H9 (cell line): ENCODE measurements around the gene BRSK2. TPM values are rescaled to one million over a fixed set of nuclear protein-coding genes. Genes with fewer than 3 reads are reported as not detected.

Source experiments
- DNase-seq: peaks from one replicate; pipeline ENCODE4 v3.0.0-alpha.2; 2017
- H2AFZ ChIP-seq: one replicate; pipeline ENCODE4 v1.6.1; 2013; ENCODE audit warnings: mild to moderate bottlenecking, low read length, control low read depth, moderate library complexity
- H2AK5ac ChIP-seq: 2 replicates; pipeline ENCODE4 v1.6.1; 2013; ENCODE audit warnings: low read length, control low read depth, mixed read lengths; ENCODE audit not compliant: insufficient read length
- H2BK120ac ChIP-seq: one replicate; pipeline ENCODE4 v1.6.1; 2013; ENCODE audit warnings: low read depth, mild to moderate bottlenecking, low read length, control low read depth, inconsistent platforms; ENCODE audit not compliant: poor library complexity, severe bottlenecking
- H2BK12ac ChIP-seq: 2 replicates; pipeline ENCODE4 v1.6.1; 2013; ENCODE audit warnings: low read length, control low read depth, mixed read lengths, low read depth; ENCODE audit not compliant: insufficient read length
- H2BK15ac ChIP-seq: 2 replicates; pipeline ENCODE4 v1.6.1; 2013; ENCODE audit warnings: low read depth, low read length, control low read depth
- H2BK20ac ChIP-seq: one replicate; pipeline ENCODE4 v1.6.1; 2013; ENCODE audit warnings: low read depth, mild to moderate bottlenecking, low read length, control low read depth, inconsistent platforms; ENCODE audit not compliant: poor library complexity, severe bottlenecking
- H2BK5ac ChIP-seq: 2 replicates; pipeline ENCODE4 v1.6.1; 2013; ENCODE audit warnings: low read length, control low read depth, mixed read lengths; ENCODE audit not compliant: insufficient read length
- H3K14ac ChIP-seq: 2 replicates; pipeline ENCODE4 v1.6.1; 2013; ENCODE audit warnings: low read length, control low read depth; ENCODE audit not compliant: insufficient read depth
- H3K18ac ChIP-seq: 2 replicates; pipeline ENCODE4 v1.6.1; 2013; ENCODE audit warnings: low read depth, mild to moderate bottlenecking, mixed read lengths, low read length, control low read depth; ENCODE audit not compliant: insufficient read length
- H3K23ac ChIP-seq: 2 replicates; pipeline ENCODE4 v1.6.1; 2013; ENCODE audit warnings: low read length, control low read depth, mixed read lengths, low read depth; ENCODE audit not compliant: insufficient read length
- H3K23me2 ChIP-seq: 2 replicates; pipeline ENCODE4 v1.6.1; 2013; ENCODE audit warnings: low read depth, mild to moderate bottlenecking, mixed read lengths, low read length, control low read depth; ENCODE audit not compliant: insufficient read length, poor library complexity, severe bottlenecking
- H3K27ac ChIP-seq: 2 replicates; pipeline ENCODE4 v1.5.1; 2013; ENCODE audit warnings: low read length, control low read depth, mixed read lengths, low read depth; ENCODE audit not compliant: insufficient read length
- H3K27me3 ChIP-seq: 2 replicates; pipeline ENCODE4 v1.6.1; 2013; ENCODE audit warnings: low read length, control low read depth, inconsistent platforms; ENCODE audit not compliant: insufficient read depth
- H3K4ac ChIP-seq: 2 replicates; pipeline ENCODE4 v1.6.1; 2013; ENCODE audit warnings: low read depth, mild to moderate bottlenecking, control low read depth, inconsistent platforms, low read length, moderate library complexity
- H3K4me1 ChIP-seq: 2 replicates; pipeline ENCODE4 v1.6.1; 2013; ENCODE audit warnings: low read length, control low read depth, inconsistent platforms; ENCODE audit not compliant: insufficient read depth
- H3K4me2 ChIP-seq: 2 replicates; pipeline ENCODE4 v1.6.1; 2013; ENCODE audit warnings: low read length, control low read depth, mixed read lengths; ENCODE audit not compliant: insufficient read length, insufficient read depth
- H3K56ac ChIP-seq: 2 replicates; pipeline ENCODE4 v1.6.1; 2013; ENCODE audit warnings: low read depth, mild to moderate bottlenecking, mixed read lengths, low read length, control low read depth; ENCODE audit not compliant: insufficient read length
- H3K79me1 ChIP-seq: 2 replicates; pipeline ENCODE4 v1.6.1; 2013; ENCODE audit warnings: low read depth, mild to moderate bottlenecking, moderate library complexity, low read length, control low read depth, inconsistent platforms; ENCODE audit not compliant: insufficient read depth, poor library complexity, severe bottlenecking
- H3K79me2 ChIP-seq: 2 replicates; pipeline ENCODE4 v1.6.1; 2013; ENCODE audit warnings: low read length, control low read depth, inconsistent platforms; ENCODE audit not compliant: insufficient read depth
- H3K9ac ChIP-seq: 2 replicates; pipeline ENCODE4 v1.6.1; 2013; ENCODE audit warnings: low read length, control low read depth, mixed read lengths; ENCODE audit not compliant: insufficient read length; ENCODE audit errors: extremely low read depth
- H3K9me3 ChIP-seq: one replicate; pipeline ENCODE4 v1.6.1; 2013; ENCODE audit warnings: low read depth, low read length, inconsistent platforms; ENCODE audit not compliant: control insufficient read depth
- H3T11ph ChIP-seq: one replicate; pipeline ENCODE4 v1.6.1; 2013; ENCODE audit warnings: mild to moderate bottlenecking, low read length, control low read depth, inconsistent platforms
- H4K20me1 ChIP-seq: one replicate; pipeline ENCODE4 v1.6.1; 2013; ENCODE audit not compliant: control insufficient read depth, insufficient read length, insufficient read depth
- H4K5ac ChIP-seq: 2 replicates; pipeline ENCODE4 v1.6.1; 2013; ENCODE audit warnings: low read depth, mild to moderate bottlenecking, mixed read lengths, low read length, control low read depth; ENCODE audit not compliant: insufficient read length
- H4K8ac ChIP-seq: replicated peaks from 2 replicates; pipeline ENCODE4 v1.6.1; 2013; ENCODE audit warnings: low read length, control low read depth, mixed read lengths, low read depth; ENCODE audit not compliant: insufficient read length
- H4K91ac ChIP-seq: 2 replicates; pipeline ENCODE4 v1.6.1; 2013; ENCODE audit warnings: low read depth, mild to moderate bottlenecking, moderate library complexity, mixed read lengths, low read length, control low read depth; ENCODE audit not compliant: insufficient read length
- H3K27ac Mint-ChIP-seq, 3 experiments: 2 replicates in 2 of 3; 3 replicates in 1 of 3; pipeline ENCODE4 v1.8.0; 2020 to 2021; ENCODE audit warnings: mixed read lengths in 3 of 3, mild to moderate bottlenecking in 1 of 3, moderate library complexity in 1 of 3
- H3K27me3 Mint-ChIP-seq: 2 replicates; pipeline ENCODE4 v1.8.0; 2021; ENCODE audit warnings: low read depth, mild to moderate bottlenecking, moderate library complexity, mixed read lengths
- H3K36me3 Mint-ChIP-seq, 3 experiments: 2 replicates in 2 of 3; 3 replicates in 1 of 3; pipeline ENCODE4 v1.8.0; 2020 to 2021; ENCODE audit warnings: low read depth in 3 of 3, mixed read lengths in 3 of 3; ENCODE audit not compliant: insufficient read depth in 1 of 3
- H3K4me1 Mint-ChIP-seq, 2 experiments: 2 replicates each; pipeline ENCODE4 v1.8.0; 2020; ENCODE audit warnings: mixed read lengths in 2 of 2
- H3K4me3 Mint-ChIP-seq, 2 experiments: 2 replicates in 1 of 2; 3 replicates in 1 of 2; pipeline ENCODE4 v1.8.0; 2020 to 2021; ENCODE audit warnings: mild to moderate bottlenecking in 2 of 2, mixed read lengths in 2 of 2, moderate library complexity in 1 of 2
- H3K9me3 Mint-ChIP-seq, 2 experiments: 2 replicates in 1 of 2; 3 replicates in 1 of 2; pipeline ENCODE4 v1.8.0; 2020; ENCODE audit warnings: mild to moderate bottlenecking in 2 of 2, mixed read lengths in 2 of 2, moderate library complexity in 1 of 2
- CTCF ChIP-seq: fragments of 200-600 bp; sonication (generic); conservative IDR thresholded peaks from 3 replicates; pipeline ENCODE4 v1.8.0; 2021; ENCODE audit warnings: antibody characterized with exemption, mild to moderate bottlenecking
- WGBS: extraction: QIAGEN DNeasy Blood & Tissue Kit; methylation state at CpG from one replicate; pipeline ENCODE4 v1.1.7; 2013; ENCODE audit warnings: missing lambda C conversion rate, low lambda C conversion rate, mixed read lengths; ENCODE audit not compliant: insufficient read length; ENCODE audit errors: extremely low coverage; 5-methylcytosine and 5-hydroxymethylcytosine counted together
- total RNA-seq: library from RNA; stranded (reverse); gene quantifications from 2 replicates; pipeline ENCODE4 v1.2.1, GENCODE V29; 2021

BRSK2 gene
- total RNA-seq, 1 experiment from 2014 or later: 28.4 TPM

GRCh38 chr11:1460986-1461825 lies 71.5 kb downstream of the BRSK2 start:
- Histone ChIP-seq H4K8ac (no peak overlapping the region), H2BK5ac (no peak overlapping the region), H3K27me3 (no peaks in the 10 kb centered on the region), H3K9ac (no peak overlapping the region), H3K23me2 (no peaks in the 10 kb centered on the region), H3K79me1 (no peaks in the 10 kb centered on the region), H2BK20ac (no peak overlapping the region), H3K14ac (no peak overlapping the region), H2BK120ac (no peak overlapping the region), H3K4me2 (no peak overlapping the region), H2AFZ (no peak overlapping the region), H3T11ph (no peak overlapping the region), H3K4ac (no peak overlapping the region), H4K91ac (no peak overlapping the region), H3K9me3 (no peaks in the 10 kb centered on the region), H2BK12ac (no peak overlapping the region), H3K56ac (no peak overlapping the region), H4K20me1 (no peaks in the 10 kb centered on the region), H3K4me1 (no peaks in the 10 kb centered on the region), H4K5ac (no peak overlapping the region), H3K18ac (no peak overlapping the region), H3K79me2 (no peaks in the 10 kb centered on the region), H2AK5ac (no peak overlapping the region), H3K27ac (no peak overlapping the region), H2BK15ac (no peak overlapping the region), H3K23ac (no peak overlapping the region)
- TF ChIP-seq CTCF: no peak
- WGBS: no CpG with 5 or more reads among the region's 50 CpGs
- Mint-ChIP-seq H3K27me3 (no peaks in the 10 kb centered on the region; the same call in 1 of the 2 replicates), H3K27ac (peak overlapping the region in 2 of 3 experiments; percentile 47 to 82; a peak in 1 of 7 replicates), H3K4me1 (peaks cover 3 to 14% of the 10 kb centered on the region in 2 experiments; a peak in 3 of 4 replicates), H3K36me3 (peaks cover 2 to 6% (median 5%) of the 10 kb centered on the region in 3 experiments; a peak in 1 of 7 replicates), H3K4me3 (no peak overlapping the region), H3K9me3 (no peaks in the 10 kb centered on the region)
- DNase-seq: no peak
